ES-I3 (cell line): Measurements from ENCODE around the gene CYP27B1.

ENCODE experiments used
- H3K36me3 ChIP-seq: 2 replicates; pipeline ENCODE4 v1.6.1; 2013; ENCODE audit warnings: mild to moderate bottlenecking, low read length, control low read depth, moderate library complexity; ENCODE audit not compliant: insufficient read depth
- H3K4me1 ChIP-seq: 2 replicates; pipeline ENCODE4 v1.6.1; 2013; ENCODE audit warnings: mild to moderate bottlenecking, control low read depth, low read length; ENCODE audit not compliant: insufficient read depth
- H3K9ac ChIP-seq: 2 replicates; pipeline ENCODE4 v1.6.1; 2013; ENCODE audit warnings: low read depth, mild to moderate bottlenecking, low read length, moderate library complexity
- H3K9me3 ChIP-seq: 2 replicates; pipeline ENCODE4 v1.6.1; 2013; ENCODE audit warnings: mild to moderate bottlenecking, low read length, moderate library complexity; ENCODE audit not compliant: control insufficient read depth, insufficient read depth

CYP27B1 gene

GRCh38 chr12:57744194-57744776 lies 22.6 kb downstream of the CYP27B1 start:
- H3K4me1 ChIP-seq = peaks cover 3% of the 10 kb centered on the region; the same call in 1 of the 2 replicates
- H3K9ac ChIP-seq = peak overlapping the region; percentile 94
- H3K9me3 ChIP-seq = no peaks in the 10 kb centered on the region
- peaks cover 14% of the 10 kb centered on the region; the same call in 1 of the 2 replicates for H3K36me3 ChIP-seq

DNA sequence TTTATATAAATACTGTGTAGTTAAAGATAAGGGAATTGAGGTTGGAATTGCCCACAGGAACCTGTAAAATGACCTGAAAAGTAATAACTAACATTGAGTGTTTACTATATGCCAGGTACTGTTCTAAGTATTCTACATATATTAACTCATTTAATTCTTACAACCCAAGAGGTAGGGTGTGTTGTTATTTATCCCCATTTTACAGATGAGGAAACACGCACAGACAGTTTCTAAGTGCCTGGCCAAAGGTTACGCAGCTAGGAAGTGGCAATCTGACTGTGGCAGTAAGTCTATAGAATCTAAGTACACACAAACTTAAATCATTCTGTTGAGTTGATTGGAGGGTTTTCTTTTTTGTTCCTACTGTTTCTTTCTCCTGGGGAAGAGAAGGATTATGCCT lies 23.1 kb downstream of the CYP27B1 start:
- H3K4me1 ChIP-seq = peaks cover 7% of the 10 kb centered on the region; the same call in 1 of the 2 replicates
- H3K9me3 ChIP-seq = no peaks in the 10 kb centered on the region
- no peak overlapping the region for H3K9ac ChIP-seq
- H3K36me3 ChIP-seq = peaks cover 11% of the 10 kb centered on the region; the same call in 1 of the 2 replicates

GRCh38 chr12:57741844-57742738 lies 24.8 kb downstream of the CYP27B1 start:
- 0 out of 2 replicates have a peak, but pooled peaks cover 3% of the 10 kb centered on the region for H3K36me3 ChIP-seq
- peaks cover 7% of the 10 kb centered on the region; the same call in 1 of the 2 replicates for H3K4me1 ChIP-seq
- no peaks in the 10 kb centered on the region for H3K9me3 ChIP-seq
- H3K9ac ChIP-seq = peak overlapping the region; percentile 22; the same call in 1 of the 2 replicates

- H3K4me1 ChIP-seq = peaks cover 10% of the 10 kb centered on the region
- H3K36me3 ChIP-seq = no peaks in the 10 kb centered on the region
- H3K9ac ChIP-seq = peak overlapping the region; percentile 22; the same call in 1 of the 2 replicates
- H3K9me3 ChIP-seq = no peaks in the 10 kb centered on the region
Measured at GRCh38 chr12:57741413-57741789, 25.5 kb downstream of the CYP27B1 start.

DNA sequence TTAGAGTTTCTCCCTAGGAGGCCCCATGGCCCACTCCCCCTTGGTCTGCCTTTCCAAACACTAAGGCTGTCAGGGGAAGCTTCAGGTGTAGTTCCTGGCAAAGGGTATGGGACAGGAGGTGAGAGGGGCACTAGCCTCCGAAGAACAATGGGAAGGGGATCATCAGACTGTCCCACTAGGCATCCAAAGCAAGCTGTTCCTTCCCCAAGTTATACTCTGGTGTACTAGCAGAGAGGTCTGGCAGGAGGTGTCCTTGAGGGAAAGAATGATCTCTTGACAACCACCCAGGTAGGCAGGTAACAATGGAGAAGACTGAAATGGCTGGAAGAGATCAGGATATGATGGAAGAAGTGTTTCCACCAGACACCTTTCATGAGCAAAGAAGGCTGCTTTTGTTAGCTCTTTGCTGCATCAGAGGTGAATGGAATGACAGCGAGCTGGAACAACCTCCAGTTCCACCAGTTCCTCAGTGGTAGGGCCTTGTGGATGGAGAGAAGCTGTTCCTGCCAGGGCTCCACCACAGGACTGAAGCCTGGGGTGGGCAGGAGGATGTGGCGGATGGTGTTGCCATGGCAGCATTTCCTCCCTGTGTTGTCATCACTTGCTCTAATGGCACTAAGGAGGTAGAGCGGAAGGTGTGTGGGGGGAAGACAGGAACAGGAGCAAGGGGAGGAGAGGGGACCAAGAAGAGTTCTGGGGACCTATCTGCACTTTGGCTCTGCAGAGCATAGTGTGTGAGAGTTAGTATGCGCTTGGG lies 26.0 kb downstream of the CYP27B1 start:
- peaks cover 10% of the 10 kb centered on the region for H3K4me1 ChIP-seq
- H3K9me3 ChIP-seq = no peaks in the 10 kb centered on the region
- no peaks in the 10 kb centered on the region for H3K36me3 ChIP-seq
- H3K9ac ChIP-seq = no peak overlapping the region

DNA sequence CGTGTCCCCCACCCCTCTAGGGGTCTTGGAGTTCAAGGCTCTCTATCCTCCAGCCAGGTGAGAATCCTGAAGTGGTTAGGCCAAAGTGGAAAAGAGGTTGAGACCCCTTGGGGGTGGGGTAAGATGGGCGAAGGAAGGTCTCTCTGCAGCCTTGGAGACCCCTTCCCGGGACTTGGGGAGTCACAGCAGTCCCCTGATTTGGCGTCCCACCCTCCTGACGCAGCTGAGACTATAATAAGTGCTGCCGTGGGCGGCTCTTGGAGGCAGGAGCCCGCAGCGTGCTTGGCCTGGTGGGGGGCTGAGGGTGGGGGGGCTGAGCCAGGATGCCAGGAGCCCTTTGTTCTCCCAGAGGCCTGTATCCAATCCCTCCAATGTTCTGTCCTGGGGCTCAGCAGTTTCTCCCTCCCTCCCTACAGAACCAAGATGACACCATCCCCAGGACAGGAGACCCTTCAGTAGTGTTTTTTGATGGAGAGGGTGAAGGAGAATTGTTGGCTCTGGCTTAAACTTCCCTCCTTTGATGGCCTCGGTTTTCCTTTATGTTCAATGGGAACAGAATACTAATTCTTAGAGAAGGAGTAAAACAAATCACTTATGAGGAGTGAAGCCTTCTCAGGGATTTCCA lies 26.9 kb downstream of the CYP27B1 start:
- Histone ChIP-seq H3K9ac (no peak overlapping the region), H3K4me1 (peaks cover 12% of the 10 kb centered on the region), H3K36me3 (no peaks in the 10 kb centered on the region), H3K9me3 (no peaks in the 10 kb centered on the region)

DNA sequence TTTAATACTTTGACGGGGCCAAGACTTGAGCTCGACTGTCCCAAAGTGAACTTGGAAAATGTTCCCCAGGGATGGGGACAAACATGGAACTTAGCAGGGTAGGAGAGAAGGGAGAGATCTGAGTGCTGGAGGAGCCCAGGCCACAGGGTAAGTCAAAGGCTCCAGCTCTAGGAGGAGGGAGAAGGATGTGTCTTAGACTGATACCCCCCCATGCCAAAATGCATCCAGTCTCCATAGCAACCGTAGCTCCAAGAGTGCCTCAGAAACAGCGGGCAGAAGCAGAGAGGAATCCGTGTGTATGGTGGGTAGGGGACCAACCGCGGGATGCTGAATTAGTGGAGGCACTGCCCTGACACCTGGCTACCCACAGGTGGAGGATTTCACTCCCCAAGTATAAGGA lies 27.5 kb downstream of the CYP27B1 start:
- Histone ChIP-seq H3K36me3 (no peaks in the 10 kb centered on the region), H3K4me1 (peaks cover 16% of the 10 kb centered on the region), H3K9ac (peak overlapping the region; percentile 13; the same call in 1 of the 2 replicates), H3K9me3 (no peaks in the 10 kb centered on the region)

DNA sequence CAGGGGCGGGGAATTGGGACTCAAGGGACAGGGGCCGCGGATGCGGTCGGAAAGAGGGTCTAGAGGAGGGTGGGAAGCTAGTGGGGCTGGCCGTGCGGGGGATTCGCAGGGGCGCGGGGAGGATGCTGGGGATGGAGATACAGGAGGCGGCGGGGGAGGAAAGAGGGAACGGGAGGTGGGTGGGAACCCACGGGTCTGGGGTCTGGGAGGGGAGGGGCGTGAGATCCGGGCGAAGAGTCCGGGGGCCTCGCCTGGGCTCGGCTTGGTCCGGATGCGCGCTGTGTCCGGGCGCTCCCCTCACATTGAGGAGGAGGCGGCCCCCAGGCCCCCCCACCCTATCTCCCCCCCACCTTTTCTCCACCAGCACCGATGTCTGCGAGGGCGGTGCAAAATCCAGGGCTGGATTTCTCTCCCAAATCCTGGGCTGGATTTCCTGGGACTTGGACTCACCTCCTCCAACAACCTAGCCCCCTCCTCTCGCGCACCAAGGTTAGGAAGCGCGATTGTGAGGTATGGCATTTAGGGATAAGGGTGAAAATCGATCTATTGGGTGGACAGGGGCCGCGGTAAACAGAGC lies 28.1 kb downstream of the CYP27B1 start, which contains the start of gene AGAP2:
AGAP2 (minus strand) TSS at position 82 of the 577 bp plus-strand sequence. CDS start 496 bp downstream, outside the sequence.
- H3K36me3 ChIP-seq = no peaks in the 10 kb centered on the region
- H3K9me3 ChIP-seq = no peaks in the 10 kb centered on the region
- peaks cover 16% of the 10 kb centered on the region for H3K4me1 ChIP-seq
- peak within 1 kb of the TSS; percentile 29; the same call in 1 of the 2 replicates for H3K9ac ChIP-seq

GRCh38 chr12:57737467-57738460 lies 29.1 kb downstream of the CYP27B1 start:
- Histone ChIP-seq H3K9me3 (no peaks in the 10 kb centered on the region), H3K9ac (peak overlapping the region; percentile 29; the same call in 1 of the 2 replicates), H3K4me1 (peaks cover 16% of the 10 kb centered on the region), H3K36me3 (no peaks in the 10 kb centered on the region)

GRCh38 chr12:57736741-57737466 lies 30.0 kb downstream of the CYP27B1 start:
- Histone ChIP-seq H3K4me1 (peaks cover 16% of the 10 kb centered on the region), H3K36me3 (no peaks in the 10 kb centered on the region), H3K9ac (peak overlapping the region; percentile 37; the same call in 1 of the 2 replicates), H3K9me3 (no peaks in the 10 kb centered on the region)

- no peaks in the 10 kb centered on the region for H3K36me3 ChIP-seq
- H3K4me1 ChIP-seq = peaks cover 16% of the 10 kb centered on the region
- no peaks in the 10 kb centered on the region for H3K9me3 ChIP-seq
- peak overlapping the region; percentile 37; the same call in 1 of the 2 replicates for H3K9ac ChIP-seq
Measured at GRCh38 chr12:57735952-57736740, 30.7 kb downstream of the CYP27B1 start.
